HepG2 (cell line): ENCODE results near the gene TMEM217. TPM values are rescaled to one million over a fixed set of nuclear protein-coding genes. Genes with fewer than 3 reads are reported as not detected.

Source experiments
- BRD4 ChIP-seq: sonication (generic); formaldehyde crosslinking; IDR thresholded peaks from 2 replicates; pipeline ENCODE4 v1.4.0; 2020; ENCODE audit warnings: missing genetic modification reagents
- IKZF1 ChIP-seq: fragments of 450-650 bp; IDR thresholded peaks from 2 replicates; pipeline ENCODE4 v1.7.1; 2016
- JARID2 ChIP-seq: sonication (generic); formaldehyde crosslinking; IDR thresholded peaks from 2 replicates; pipeline ENCODE4 v1.8.1; 2023; ENCODE audit warnings: missing genetic modification reagents, inconsistent platforms; ENCODE audit not compliant: insufficient replicate concordance
- NR3C1 ChIP-seq: sonication (generic); formaldehyde crosslinking; IDR thresholded peaks from 2 replicates; pipeline ENCODE4 v1.4.0; 2020; ENCODE audit warnings: missing genetic modification reagents
- RBM39 ChIP-seq: fragments of 200-400 bp; formaldehyde crosslinking; IDR thresholded peaks from one replicate; pipeline ENCODE4 v1.6.1; 2018; ENCODE audit warnings: antibody characterized with exemption, mild to moderate bottlenecking, low read depth, low read length; ENCODE audit not compliant: poor library complexity, severe bottlenecking
- RNF2 ChIP-seq: fragments of 450-650 bp; conservative IDR thresholded peaks from 2 replicates; pipeline ENCODE4 v1.6.1; 2016; ENCODE audit warnings: low read depth
- ZNF230 ChIP-seq: sonication (generic); formaldehyde crosslinking; IDR thresholded peaks from 2 replicates; pipeline ENCODE4 v1.4.0; 2020; ENCODE audit warnings: mild to moderate bottlenecking, missing genetic modification reagents
- ZNF317 ChIP-seq: sonication (generic); formaldehyde crosslinking; IDR thresholded peaks from 2 replicates; pipeline ENCODE4 v1.5.0; 2020; ENCODE audit warnings: mild to moderate bottlenecking, missing genetic modification reagents
- ZNF562 ChIP-seq: sonication (generic); formaldehyde crosslinking; IDR thresholded peaks from 2 replicates; pipeline ENCODE4 v1.8.0; 2022; ENCODE audit warnings: missing genetic modification reagents, borderline replicate concordance
- polyA plus RNA-seq, 8 experiments: library from polyadenylated mRNA; depleted of rRNA in 3 of 8; stranded (reverse) in 7 of 8; unstranded in 1 of 8; fragments of >200 nt; fragmentation: Illumina TruSeq in 4 of 8; extraction: Trizol in 4 of 8; gene quantifications; 2 replicates each; pipeline versions ENCODE4 v1.2.1 to v1.2.3, GENCODE V29; 2011 to 2016; ENCODE audit warnings: low read depth in 4 of 8, missing spikeins in 1 of 8, mixed read lengths in 1 of 8; ENCODE audit not compliant: insufficient read depth in 1 of 8
- total RNA-seq, 5 experiments: library from RNA; depleted of rRNA; stranded (reverse); fragments of >200 nt; fragmentation: Illumina TruSeq; extraction: Trizol; gene quantifications; 2 replicates each; pipeline ENCODE4 v1.2.3, GENCODE V29; 2016; ENCODE audit warnings: low read depth in 1 of 5
- TF ChIP-seq, protein P1 (sequence below): sonication (generic); formaldehyde crosslinking; IDR thresholded peaks from 2 replicates; pipeline ENCODE4 v1.5.0; 2020; ENCODE audit warnings: mild to moderate bottlenecking, missing genetic modification reagents
- TF ChIP-seq, protein P2 (sequence below): sonication (generic); formaldehyde crosslinking; IDR thresholded peaks from 2 replicates; pipeline ENCODE4 v1.4.0; 2020; ENCODE audit warnings: missing genetic modification reagents
- TF ChIP-seq, protein P3 (sequence below): sonication (generic); formaldehyde crosslinking; IDR thresholded peaks from 2 replicates; pipeline ENCODE4 v1.4.0; 2020; ENCODE audit warnings: missing genetic modification reagents, mild to moderate bottlenecking, borderline replicate concordance
- TF ChIP-seq, protein P4 (sequence below): sonication (generic); formaldehyde crosslinking; IDR thresholded peaks from 2 replicates; pipeline ENCODE4 v1.4.0; 2020; ENCODE audit warnings: missing genetic modification reagents
- TF ChIP-seq, protein P5 (sequence below): sonication (generic); formaldehyde crosslinking; conservative IDR thresholded peaks from 2 replicates; pipeline ENCODE4 v1.8.0; 2022; ENCODE audit warnings: low read depth, missing genetic modification reagents
- TF ChIP-seq, protein P6 (sequence below): IDR thresholded peaks from 2 replicates; pipeline ENCODE4 v1.6.1; 2012; ENCODE audit warnings: inconsistent platforms
- TF ChIP-seq, protein P7 (sequence below): sonication (generic); formaldehyde crosslinking; IDR thresholded peaks from 2 replicates; pipeline ENCODE4 v1.4.0; 2020; ENCODE audit warnings: low read depth, mild to moderate bottlenecking, missing genetic modification reagents

Gene TMEM217
- total and polyA plus RNA-seq, 2 of the 13 experiments (the other 11 are each of a cell fraction or from before 2014, with no cell fraction given): 2.3 to 3.4 TPM

DNA sequence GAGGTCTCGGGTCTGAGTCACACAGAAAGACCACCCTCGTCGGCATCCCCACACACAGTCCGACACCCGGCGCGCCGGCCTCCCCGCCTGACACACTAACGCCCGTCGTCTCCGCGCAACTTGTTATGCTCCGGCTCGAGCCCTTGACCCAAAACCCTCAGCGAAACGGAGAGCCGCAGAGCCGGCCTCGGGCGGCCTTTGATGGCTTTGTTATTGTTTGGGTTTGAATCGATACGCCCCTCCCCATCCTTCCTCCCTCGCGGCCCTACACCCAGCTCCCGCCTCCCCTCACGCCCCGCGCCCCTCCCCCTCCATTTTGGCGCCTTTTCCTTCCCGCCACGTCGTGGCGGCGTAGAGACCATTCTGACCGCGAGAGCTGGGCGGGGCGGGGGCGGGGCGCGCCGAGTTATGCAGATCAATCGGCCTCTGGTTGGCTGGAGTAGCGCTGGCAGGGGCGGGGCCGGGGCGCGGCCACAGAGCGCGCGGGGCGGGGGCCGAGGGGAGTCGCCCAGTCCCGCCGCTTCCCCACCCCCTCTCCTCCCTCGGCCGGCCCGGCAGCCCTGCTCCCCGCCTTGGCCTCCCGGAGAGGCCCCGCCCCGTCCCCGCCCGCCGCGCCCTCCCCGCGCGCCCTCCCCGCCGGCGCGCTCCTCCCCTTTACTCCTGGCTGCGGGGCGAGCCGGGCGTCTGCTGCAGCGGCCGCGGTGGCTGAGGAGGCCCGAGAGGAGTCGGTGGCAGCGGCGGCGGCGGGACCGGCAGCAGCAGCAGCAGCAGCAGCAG lies 88.3 kb downstream of the TMEM217 start, which contains the start of gene PIM1 (continued):
- TF ChIP-seq RBM39 (no peak), ZNF562 (no peak), IKZF1 (no peak), NR3C1 (CRISPR knock-in tag) (no peak), JARID2 (no peak), ZNF317 (CRISPR knock-in tag) (peak; percentile 72), ZNF230 (CRISPR knock-in tag) (no peak; the same call in 1 of the 2 replicates), BRD4 (CRISPR knock-in tag) (0 out of 2 replicates have a peak, but pooled peaks have one; percentile 77), RNF2 (no peak; the same call in 1 of the 2 replicates)
- TF ChIP-seq, protein P1, sequence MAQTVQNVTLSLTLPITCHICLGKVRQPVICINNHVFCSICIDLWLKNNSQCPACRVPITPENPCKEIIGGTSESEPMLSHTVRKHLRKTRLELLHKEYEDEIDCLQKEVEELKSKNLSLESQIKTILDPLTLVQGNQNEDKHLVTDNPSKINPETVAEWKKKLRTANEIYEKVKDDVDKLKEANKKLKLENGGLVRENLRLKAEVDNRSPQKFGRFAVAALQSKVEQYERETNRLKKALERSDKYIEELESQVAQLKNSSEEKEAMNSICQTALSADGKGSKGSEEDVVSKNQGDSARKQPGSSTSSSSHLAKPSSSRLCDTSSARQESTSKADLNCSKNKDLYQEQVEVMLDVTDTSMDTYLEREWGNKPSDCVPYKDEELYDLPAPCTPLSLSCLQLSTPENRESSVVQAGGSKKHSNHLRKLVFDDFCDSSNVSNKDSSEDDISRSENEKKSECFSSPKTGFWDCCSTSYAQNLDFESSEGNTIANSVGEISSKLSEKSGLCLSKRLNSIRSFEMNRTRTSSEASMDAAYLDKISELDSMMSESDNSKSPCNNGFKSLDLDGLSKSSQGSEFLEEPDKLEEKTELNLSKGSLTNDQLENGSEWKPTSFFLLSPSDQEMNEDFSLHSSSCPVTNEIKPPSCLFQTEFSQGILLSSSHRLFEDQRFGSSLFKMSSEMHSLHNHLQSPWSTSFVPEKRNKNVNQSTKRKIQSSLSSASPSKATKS (CRISPR knock-in tag): no peak; the same call in 1 of the 2 replicates
- TF ChIP-seq, protein P2, sequence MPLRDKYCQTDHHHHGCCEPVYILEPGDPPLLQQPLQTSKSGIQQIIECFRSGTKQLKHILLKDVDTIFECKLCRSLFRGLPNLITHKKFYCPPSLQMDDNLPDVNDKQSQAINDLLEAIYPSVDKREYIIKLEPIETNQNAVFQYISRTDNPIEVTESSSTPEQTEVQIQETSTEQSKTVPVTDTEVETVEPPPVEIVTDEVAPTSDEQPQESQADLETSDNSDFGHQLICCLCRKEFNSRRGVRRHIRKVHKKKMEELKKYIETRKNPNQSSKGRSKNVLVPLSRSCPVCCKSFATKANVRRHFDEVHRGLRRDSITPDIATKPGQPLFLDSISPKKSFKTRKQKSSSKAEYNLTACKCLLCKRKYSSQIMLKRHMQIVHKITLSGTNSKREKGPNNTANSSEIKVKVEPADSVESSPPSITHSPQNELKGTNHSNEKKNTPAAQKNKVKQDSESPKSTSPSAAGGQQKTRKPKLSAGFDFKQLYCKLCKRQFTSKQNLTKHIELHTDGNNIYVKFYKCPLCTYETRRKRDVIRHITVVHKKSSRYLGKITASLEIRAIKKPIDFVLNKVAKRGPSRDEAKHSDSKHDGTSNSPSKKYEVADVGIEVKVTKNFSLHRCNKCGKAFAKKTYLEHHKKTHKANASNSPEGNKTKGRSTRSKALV (CRISPR knock-in tag): peak; percentile 75; the same call in 1 of the 2 replicates
- TF ChIP-seq, protein P3, sequence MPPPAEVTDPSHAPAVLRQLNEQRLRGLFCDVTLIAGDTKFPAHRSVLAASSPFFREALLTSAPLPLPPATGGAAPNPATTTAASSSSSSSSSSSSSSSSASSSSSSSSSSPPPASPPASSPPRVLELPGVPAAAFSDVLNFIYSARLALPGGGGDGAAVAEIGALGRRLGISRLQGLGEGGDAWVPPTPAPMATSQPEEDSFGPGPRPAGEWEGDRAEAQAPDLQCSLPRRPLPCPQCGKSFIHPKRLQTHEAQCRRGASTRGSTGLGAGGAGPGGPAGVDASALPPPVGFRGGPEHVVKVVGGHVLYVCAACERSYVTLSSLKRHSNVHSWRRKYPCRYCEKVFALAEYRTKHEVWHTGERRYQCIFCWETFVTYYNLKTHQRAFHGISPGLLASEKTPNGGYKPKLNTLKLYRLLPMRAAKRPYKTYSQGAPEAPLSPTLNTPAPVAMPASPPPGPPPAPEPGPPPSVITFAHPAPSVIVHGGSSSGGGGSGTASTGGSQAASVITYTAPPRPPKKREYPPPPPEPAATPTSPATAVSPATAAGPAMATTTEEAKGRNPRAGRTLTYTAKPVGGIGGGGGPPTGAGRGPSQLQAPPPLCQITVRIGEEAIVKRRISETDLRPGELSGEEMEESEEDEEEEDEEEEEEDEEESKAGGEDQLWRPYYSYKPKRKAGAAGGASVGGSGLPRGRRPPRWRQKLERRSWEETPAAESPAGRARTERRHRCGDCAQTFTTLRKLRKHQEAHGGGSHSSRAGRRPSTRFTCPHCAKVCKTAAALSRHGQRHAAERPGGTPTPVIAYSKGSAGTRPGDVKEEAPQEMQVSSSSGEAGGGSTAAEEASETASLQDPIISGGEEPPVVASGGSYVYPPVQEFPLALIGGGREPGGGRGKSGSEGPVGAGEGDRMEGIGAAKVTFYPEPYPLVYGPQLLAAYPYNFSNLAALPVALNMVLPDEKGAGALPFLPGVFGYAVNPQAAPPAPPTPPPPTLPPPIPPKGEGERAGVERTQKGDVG (CRISPR knock-in tag): no peak; the same call in none of the 2 replicates
- TF ChIP-seq, protein P4, sequence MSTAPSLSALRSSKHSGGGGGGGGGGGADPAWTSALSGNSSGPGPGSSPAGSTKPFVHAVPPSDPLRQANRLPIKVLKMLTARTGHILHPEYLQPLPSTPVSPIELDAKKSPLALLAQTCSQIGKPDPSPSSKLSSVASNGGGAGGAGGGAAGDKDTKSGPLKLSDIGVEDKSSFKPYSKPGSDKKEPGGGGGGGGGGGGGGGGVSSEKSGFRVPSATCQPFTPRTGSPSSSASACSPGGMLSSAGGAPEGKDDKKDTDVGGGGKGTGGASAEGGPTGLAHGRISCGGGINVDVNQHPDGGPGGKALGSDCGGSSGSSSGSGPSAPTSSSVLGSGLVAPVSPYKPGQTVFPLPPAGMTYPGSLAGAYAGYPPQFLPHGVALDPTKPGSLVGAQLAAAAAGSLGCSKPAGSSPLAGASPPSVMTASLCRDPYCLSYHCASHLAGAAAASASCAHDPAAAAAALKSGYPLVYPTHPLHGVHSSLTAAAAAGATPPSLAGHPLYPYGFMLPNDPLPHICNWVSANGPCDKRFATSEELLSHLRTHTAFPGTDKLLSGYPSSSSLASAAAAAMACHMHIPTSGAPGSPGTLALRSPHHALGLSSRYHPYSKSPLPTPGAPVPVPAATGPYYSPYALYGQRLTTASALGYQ (CRISPR knock-in tag): peak; percentile 83
- TF ChIP-seq, protein P5, sequence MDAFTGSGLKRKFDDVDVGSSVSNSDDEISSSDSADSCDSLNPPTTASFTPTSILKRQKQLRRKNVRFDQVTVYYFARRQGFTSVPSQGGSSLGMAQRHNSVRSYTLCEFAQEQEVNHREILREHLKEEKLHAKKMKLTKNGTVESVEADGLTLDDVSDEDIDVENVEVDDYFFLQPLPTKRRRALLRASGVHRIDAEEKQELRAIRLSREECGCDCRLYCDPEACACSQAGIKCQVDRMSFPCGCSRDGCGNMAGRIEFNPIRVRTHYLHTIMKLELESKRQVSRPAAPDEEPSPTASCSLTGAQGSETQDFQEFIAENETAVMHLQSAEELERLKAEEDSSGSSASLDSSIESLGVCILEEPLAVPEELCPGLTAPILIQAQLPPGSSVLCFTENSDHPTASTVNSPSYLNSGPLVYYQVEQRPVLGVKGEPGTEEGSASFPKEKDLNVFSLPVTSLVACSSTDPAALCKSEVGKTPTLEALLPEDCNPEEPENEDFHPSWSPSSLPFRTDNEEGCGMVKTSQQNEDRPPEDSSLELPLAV: no peak
- TF ChIP-seq, protein P6, sequence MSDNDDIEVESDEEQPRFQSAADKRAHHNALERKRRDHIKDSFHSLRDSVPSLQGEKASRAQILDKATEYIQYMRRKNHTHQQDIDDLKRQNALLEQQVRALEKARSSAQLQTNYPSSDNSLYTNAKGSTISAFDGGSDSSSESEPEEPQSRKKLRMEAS: peak; percentile 81
- TF ChIP-seq, protein P7, sequence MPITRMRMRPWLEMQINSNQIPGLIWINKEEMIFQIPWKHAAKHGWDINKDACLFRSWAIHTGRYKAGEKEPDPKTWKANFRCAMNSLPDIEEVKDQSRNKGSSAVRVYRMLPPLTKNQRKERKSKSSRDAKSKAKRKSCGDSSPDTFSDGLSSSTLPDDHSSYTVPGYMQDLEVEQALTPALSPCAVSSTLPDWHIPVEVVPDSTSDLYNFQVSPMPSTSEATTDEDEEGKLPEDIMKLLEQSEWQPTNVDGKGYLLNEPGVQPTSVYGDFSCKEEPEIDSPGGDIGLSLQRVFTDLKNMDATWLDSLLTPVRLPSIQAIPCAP (CRISPR knock-in tag): 0 out of 2 replicates have a peak, but pooled peaks have one; percentile 31
